Hematopoietic multipotent progenitor cell treated with erythropoietin and hydrocortisone succinate and interleukin-3 and kit ligand, for 4 days (in vitro differentiated cells): ENCODE data around the gene DNAL1.

ENCODE experiments used
- DNase-seq: peaks from one replicate; pipeline ENCODE4 v3.0.0-alpha.2; 2015

The DNAL1 gene

GRCh38 chr14:73726025-73726961 lies 81.5 kb downstream of the DNAL1 start:
- DNase-seq: no peak

GRCh38 chr14:73727166-73727565 lies 82.4 kb downstream of the DNAL1 start:
- peak; percentile 66 for DNase-seq

- peak; percentile 95 for DNase-seq
Measured at GRCh38 chr14:73728717-73729330, 84.0 kb downstream of the DNAL1 start.

GRCh38 chr14:73729556-73730265 lies 84.9 kb downstream of the DNAL1 start:
- DNase-seq: no peak

GRCh38 chr14:73731111-73731510 lies 86.3 kb downstream of the DNAL1 start:
- no peak for DNase-seq

- no peak for DNase-seq
Measured at GRCh38 chr14:73732006-73732405, 87.2 kb downstream of the DNAL1 start.

GRCh38 chr14:73736842-73737241 lies 92.1 kb downstream of the DNAL1 start:
- DNase-seq: no peak

- no peak for DNase-seq
Measured at GRCh38 chr14:73738518-73739173, 93.9 kb downstream of the DNAL1 start.

- DNase-seq: no peak
Measured at GRCh38 chr14:73739174-73739898, 94.5 kb downstream of the DNAL1 start.

- DNase-seq: no peak
Measured at GRCh38 chr14:73739899-73740617, 95.3 kb downstream of the DNAL1 start.

GRCh38 chr14:73740618-73741326 lies 96.0 kb downstream of the DNAL1 start:
- DNase-seq: no peak

- peak; percentile 99 for DNase-seq
Measured at GRCh38 chr14:73741386-73741875, 96.6 kb downstream of the DNAL1 start.

GRCh38 chr14:73741876-73742519 lies 97.2 kb downstream of the DNAL1 start:
- DNase-seq: peak; percentile 93

GRCh38 chr14:73742520-73743238 lies 97.9 kb downstream of the DNAL1 start:
- no peak for DNase-seq

- DNase-seq: peak; percentile 94
Measured at GRCh38 chr14:73743431-73743931, 98.7 kb downstream of the DNAL1 start.

GRCh38 chr14:73744175-73744867 lies 99.5 kb downstream of the DNAL1 start:
- DNase-seq: no peak

GRCh38 chr14:73744874-73745529 lies 100.2 kb downstream of the DNAL1 start:
- DNase-seq: no peak
